ENCODE measurements around the gene RTL5.

Gene RTL5

DNA sequence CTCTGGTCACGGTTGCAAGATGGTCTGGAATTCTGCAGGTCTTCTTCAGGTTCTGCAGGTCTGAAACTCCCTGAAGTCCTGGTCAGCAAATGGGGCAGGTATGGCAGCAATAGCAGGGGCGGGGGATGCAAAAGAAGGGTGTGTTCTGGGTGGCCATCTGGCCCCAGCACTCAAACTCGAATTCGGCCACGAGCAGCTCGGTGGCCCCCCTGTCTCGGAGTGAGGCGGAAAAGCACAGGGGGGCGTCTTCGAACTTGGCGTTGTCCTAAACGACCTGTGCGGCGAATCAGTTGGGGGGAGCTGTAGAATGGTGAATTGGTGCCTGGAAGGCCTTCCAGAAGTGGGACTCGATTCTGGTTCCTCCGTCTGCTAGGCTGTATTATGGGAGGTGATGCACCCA, 2.1 kb downstream of the RTL5 start:
- no peak for DNase-seq (ENCODE audit: low read depth)

DNA sequence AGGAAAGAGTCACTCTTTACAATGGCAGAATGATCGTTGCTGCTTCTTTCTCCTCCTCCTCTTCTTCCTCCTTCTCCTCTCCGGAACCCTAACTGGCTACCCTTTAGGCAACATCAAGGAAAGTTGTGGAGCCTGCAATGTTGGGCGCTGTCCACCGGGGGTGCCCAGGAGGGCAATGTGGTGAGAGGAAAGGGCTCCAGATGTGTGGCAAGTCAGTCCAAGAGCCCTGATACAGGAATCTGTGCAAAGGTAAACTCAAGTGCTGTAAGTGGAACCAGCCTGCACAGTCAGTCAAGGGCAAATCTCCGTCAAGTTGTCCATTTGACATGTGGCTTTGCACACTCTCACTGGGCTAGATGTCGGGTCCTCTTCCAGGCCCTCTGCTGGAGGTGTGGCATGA, 2.8 kb downstream of the RTL5 start:
- DNase-seq (ENCODE audit: low read depth) = no peak

DNA sequence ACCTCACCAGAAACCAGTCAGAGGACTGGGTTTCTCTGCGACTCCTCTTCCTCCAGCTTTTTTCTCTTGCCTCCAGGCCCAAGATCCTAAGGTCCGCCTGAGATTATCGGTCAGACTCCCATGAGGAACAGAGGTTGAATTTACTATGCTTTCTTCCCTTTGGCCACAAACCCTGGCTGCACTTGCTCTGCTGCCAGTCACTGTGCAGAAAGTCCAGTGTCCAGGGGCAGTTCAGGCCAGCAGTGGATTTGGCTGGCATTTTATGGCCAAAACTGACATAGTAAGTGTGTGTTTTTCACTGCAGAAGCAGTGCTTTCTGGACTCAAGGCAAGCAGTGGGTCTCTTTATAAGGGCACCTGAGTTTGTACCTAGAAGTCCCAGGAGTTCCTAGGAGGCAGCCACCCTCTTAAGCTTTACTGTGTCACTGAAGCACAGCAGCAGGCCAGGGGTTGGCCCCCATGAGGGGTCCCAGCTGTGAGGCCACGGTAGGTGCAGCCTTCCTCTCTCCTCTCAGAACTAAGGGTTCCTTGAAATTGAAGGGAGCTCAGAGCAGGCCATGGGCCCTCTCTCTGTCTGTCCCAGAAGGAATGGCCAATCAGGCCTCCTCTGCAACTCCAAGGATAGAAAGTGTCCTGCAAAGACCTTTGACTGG, 3.4 kb downstream of the RTL5 start:
- DNase-seq (ENCODE audit: low read depth) = no peak

DNA sequence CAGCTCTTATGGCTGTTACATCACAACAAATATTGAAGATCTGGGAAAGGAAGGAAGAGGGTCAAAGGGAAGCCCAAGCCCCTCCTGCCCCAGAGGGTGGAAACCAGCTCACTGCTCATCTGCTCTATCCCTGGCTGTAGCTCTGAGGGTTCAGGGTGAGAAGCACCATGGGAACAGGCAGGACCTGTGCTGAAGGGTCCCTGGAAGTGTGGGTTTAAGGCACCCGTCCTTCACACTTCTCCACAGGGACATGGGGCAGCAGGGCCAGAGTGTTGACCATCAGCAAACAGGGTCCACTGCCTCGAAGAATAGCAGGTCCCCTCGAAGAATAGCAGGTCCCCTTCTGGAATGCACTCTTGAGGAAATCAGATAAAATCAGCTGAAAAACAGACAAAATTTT, 4.4 kb downstream of the RTL5 start:
- DNase-seq (ENCODE audit: low read depth) = no peak

DNA sequence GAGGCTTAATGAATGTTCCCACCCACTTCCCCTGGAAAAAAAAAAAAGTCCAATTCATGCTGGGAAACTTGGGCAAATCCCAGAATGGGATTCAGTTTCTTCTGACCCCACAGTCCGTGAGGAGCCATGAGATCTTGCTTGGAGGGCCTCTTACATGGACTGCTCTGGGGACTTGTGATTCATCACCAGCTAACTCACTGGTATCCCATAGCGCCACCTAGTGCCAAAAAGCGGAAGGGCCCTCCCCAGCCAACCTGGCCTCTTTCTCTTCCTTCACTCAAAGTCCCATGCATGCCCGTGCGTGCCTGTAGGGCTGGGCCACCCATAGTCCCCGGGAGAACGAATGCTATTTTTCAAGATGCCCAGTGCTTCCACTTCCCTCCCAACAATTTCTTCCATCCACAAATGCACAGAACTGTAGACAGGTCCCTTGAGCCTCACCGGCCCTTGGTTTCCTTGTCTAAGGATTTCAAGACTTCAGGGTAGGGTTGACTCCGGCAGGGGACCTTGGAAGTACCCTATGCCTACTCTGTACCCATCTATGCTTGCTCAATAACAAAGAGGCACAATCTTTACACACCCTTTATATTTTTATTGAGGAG, 5.1 kb downstream of the RTL5 start:
- peak; percentile 89 for DNase-seq (ENCODE audit: low read depth)

DNA sequence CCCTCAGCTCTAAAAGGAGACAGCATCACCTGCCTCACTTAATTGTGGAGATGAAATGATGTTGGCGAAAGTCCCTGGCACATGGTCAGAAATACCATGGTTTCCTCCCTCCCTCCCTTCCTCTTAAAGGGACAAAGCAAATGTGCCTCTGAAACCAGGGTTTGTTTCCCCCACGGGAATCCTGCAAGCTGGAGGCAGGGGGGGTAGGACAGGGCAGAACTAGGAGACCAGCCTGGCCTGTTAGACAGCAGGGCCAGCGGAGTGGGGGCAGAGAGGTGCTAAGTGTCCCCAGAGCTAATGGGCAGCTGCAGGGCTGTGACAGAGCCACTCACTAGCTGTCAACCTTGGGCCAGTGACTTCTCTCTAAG, 5.7 kb downstream of the RTL5 start:
- peak; percentile 1 for DNase-seq (ENCODE audit: low read depth)

DNA sequence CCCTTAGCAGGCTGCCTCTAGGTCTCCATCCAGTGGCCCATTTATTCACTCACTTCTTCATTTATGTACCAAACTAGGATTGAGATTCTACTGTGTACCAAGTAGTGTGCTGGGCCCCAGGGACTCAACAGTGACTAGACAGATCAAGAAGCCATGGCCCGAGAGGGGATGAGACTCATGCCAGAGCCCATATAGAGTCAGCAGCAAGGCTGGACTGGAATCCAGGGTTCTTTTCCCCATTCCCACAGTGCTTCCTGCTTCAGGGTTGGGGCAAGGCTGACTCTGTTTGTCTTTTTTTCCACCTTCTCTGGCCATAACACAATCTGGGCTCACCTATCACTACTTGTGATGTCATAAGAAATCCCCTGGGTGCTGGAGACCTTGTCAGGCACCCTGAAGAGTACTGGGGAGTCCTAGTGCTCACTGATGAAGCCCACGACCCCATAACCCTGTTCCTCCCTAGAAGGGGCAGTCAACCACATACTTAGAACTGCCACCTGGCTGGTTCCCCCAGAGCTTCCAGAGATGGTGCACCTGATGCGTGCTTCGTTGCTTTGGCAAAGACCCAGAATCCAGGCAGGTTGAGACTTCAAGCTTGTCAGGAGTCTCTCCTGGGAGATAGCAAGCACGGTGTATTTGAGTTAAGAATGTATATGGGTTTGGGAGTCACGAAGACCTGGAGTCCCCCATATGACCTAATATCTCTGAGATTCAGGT, 6.2 kb downstream of the RTL5 start:
- DNase-seq (ENCODE audit: low read depth) = no peak

DNA sequence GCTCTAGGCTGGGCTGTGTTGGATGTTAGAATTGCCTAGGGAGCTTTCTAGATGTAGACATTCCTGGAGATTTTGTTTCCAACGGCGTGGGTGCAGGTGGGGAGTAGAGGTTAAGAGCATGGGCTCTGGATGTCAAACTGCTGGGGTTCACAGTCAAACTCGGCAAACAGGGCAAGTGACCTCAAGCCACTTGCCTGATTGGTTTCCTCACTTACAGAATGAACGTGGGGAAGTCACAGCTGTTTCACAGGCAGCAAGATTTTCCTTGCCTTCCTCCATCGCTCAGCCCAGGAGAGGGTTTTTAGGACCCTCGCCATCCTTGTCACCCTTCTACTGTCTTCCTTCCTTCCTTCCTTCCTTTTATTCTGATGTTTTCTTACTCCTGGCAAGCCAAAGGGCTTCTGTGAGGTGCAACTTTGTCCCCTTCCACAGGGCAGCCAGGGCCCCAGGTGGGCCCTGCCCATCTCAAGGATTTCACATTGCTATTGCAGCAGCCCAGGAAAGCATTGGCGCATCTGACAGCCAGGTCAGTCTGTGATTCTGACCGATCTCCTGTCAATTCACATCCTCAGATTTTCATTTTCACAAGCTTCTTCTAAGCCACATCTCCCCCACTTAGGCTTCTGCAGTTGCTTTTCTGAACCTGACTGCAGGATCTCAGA, 7.0 kb downstream of the RTL5 start:
- no peak for DNase-seq (ENCODE audit: low read depth)

DNA sequence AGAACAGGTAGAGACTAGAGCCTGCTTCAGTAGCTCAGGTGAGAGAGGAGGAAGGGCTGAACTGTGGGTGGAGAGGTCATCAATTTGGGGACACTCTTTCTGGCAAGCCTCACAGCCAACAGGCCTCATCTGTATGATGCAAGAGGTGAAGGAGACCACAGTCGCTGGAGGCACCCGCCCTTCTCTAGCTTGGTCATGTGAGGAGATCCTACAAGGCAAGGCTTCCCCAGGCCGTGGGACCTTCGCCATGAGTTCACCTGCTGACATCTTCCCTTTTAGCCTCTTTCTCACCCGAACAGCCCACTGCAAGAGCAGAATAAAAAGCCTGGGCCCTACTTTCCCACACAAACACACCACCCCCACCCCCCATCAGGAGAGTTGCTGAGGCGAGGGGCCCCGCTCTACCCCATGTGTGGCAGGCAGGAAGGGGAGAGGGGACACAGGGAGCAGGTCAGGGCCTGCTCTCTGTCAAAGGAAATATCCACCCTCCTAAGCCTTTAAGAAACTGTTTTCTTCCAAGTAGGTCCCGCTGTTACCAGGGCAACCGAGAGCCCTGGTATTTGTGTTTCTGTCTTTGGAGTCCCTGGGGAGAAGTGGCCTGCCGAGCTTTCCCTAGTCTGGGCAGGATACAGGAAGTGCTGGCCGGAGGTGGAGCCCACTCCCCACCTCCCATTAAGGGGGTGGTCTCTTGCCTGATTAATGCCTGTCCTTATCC, 8.1 kb downstream of the RTL5 start:
- DNase-seq (ENCODE audit: low read depth) = peak; percentile 55

DNA sequence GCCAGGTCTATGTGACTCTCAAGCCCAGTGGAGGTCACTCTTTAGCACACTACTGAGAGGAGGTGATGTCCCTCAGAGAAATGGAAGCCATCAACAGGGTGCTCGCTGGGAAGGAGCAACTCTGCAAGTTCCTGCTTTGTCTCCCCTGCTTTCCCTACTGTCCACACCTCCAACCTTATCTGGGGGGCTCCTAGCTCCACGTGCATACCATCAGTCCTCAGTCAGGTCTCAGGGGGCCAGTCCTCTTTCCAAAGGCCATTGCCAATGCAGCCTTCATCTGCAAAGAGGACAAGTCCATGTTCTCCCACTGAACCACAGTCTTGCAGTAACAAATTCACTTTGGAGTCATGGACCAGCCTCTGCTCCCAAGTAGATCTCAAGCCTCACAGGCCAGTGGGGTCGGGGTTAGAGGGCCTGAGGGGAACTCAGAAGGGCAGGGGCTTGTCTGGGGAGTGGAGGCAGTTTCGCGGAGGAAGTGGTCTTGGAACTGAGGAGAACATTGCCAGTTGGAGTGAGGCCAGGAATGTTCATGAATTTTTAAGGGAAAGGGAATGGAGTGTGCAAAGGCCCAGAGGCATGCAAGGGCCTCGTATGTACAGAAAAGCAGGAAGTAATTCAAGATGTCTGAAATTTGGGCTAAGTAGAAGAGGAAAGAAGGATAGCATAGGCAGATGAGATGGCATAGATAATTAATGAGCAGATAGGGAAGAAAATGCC, 8.9 kb downstream of the RTL5 start:
- DNase-seq (ENCODE audit: low read depth) = no peak

DNA sequence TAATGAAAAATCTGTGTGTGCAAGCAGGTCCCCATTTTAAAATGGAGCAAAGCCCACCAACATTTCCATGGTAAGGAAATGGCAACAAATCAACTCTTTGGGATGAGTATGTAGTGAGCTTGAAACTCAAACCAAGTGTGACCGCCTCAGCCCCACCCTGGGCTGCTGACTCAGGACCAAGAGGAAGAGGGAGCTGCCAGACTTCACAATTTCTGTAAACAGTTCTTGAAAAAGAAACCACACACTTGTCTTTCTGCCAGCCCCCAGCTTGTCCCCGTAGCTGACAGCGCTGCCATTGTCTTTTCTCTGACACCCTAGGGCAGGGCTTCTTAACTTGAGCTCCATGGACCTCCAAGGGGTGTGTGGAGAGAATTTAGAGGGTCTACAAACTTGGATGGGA, 10.3 kb downstream of the RTL5 start:
- peak; percentile 83 for DNase-seq (ENCODE audit: low read depth)

DNA sequence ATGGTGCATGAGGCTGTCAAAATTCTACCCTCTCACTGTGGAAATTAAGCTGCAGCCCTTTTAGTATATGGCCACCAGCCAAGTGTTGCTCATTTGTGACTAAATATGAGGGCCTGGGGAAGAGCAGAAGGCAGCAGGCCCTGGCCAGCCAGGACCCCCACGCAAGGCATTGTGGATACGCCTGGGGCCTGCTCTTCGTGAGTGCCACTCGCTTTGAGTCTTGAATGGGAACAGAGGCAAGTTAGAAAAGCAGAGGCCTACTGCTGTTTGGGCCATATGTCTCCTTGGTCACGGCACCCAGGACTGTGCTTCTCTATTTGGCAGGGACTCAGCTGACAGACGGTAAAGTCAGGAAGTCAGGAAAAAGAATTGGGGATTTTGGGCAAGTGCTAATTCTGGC, 10.9 kb downstream of the RTL5 start:
- DNase-seq (ENCODE audit: low read depth) = no peak

DNA sequence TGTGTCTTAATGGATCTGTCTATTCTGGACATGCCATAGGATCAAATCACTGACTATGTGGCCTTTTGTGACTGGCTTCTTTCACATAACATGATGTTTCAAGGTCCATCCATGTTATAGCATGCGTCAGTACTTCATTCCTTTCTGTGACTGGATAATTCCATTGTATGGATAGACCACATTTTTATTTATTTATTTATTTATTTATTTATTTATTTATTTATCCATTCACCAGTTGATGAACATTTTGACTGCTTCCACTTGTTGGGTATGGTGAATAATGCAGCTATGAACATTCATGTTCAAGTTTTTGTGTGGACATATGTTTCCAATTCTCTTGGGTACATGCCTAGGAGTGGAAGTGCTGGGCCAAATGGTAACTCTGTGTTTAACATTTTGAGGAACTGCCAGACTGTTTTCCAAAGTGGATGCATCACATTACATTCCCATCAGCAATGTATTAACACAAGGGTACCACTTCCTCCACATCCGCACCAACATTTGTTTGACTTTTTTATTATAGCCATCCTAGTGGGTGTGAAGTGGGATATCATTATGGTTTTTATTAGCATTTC, 14.0 kb downstream of the RTL5 start:
- DNase-seq (ENCODE audit: low read depth) = peak; percentile 56

DNA sequence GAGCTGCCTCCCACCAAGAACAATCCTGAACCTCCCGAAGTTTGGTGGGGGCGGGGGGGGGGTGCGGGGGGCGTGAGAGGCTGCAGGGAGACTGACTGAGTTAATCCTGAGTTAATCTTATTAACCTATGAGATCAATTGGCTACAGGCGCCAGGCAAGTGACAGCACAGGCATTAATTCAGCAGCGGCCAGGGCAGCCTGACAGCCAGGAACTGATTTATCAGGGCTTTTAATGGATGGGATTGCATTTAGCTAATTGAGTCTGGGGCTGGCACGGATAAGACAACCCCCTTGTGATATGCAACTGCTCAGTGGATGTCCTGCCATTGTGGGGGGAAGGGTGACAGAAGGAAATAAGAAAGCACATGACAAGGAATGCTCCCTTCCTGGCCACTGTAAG, 16.3 kb downstream of the RTL5 start:
- no peak for DNase-seq (ENCODE audit: low read depth)

DNA sequence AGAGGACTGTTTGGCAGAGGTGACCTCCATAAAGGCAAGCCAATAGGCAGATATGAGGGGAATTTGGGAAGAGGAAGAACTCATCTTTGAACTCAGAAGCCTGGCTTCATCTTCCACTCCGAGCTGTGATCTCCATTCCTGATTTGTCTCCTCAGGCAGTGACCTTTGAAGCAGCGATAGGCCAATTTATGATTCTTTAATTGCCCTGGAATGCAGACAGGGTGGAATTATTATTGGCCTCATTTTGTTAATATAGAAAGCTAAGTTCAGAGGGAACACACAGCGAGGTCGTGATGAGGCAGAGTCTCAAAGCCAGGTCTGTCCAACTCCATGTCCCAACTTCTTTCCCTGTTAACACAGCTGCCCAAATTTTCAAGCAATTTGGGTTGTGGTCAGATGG, 16.9 kb downstream of the RTL5 start:
- no peak for DNase-seq (ENCODE audit: low read depth)

DNA sequence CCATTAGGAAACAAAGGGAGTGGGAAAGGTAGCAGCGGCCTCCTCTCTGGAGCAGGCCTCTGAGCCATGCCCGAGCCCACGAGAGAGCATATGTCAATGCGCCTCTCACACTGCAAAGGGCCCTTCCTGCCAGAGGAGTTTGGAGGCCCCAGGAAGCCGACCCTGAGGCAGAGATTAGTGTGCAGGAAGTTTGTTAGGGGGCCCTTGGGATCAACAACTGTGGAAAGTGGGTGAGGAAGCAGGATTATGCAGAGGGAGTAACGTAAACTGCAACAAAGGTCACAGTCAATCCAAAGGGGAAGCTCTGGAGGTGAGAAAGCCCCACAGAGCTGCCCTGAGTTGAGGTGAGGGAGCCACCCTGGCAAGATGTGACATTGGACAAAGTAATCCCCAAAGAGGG, 17.4 kb downstream of the RTL5 start:
- no peak for DNase-seq (ENCODE audit: low read depth)

DNA sequence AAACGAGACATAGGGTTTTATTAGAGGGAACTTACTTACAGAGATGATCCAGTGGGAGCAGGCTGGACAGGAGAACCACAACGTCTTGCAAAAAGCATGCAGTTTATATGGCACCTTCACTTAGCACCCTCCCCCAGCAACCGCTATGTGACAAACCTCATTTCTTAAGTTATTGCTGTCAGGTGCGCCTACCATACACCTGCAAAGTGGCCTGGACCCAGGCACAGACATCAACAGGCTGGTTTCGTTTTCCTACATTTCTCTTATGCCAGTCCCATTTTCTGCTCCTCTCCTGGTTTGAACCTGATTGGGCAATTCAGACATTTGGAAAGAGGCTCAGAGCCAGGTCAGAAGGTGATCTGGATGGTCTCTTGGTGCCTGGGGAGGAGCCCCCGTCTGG, 18.3 kb downstream of the RTL5 start:
- no peak for DNase-seq (ENCODE audit: low read depth)

DNA sequence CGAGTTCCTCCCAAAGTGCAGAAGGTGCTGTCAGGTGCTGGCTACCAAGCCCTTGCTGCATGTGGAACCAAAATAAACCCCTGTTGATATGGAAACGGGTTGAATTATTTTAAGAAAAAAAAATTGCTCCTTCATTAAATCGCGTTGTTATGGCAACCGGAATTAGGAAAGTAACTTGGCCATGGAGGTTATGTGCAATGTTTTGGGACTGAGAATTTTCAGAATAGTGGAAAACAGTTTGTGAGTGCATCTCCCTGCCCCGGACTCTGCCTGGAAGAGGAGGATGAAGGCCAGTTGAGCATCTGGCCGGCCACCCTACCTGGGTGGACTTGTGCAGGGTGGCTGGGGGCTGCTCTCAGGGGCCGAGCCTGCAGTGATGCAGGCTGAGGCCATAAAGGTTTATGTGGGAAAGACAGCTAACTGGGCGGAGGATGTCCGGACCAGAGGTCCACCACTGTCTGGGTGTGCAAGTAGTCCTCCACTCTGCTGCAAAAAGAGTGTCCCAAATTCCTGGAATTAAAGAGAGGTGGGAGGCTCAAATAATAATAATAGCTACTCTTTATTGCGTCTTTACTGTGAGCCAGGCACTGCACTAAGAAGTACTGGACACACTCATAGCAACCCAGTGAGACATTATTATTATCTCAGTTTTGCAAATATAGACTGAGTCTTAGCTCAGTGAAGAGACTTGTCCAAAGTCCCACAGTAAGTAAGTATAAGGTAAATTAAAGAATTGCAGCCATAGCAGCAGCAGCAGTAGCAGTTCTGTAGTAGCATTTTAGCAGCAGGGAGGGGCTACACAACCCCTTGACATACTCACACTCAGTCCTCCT, 20.6 kb downstream of the RTL5 start:
- no peak for DNase-seq (ENCODE audit: low read depth)

DNA sequence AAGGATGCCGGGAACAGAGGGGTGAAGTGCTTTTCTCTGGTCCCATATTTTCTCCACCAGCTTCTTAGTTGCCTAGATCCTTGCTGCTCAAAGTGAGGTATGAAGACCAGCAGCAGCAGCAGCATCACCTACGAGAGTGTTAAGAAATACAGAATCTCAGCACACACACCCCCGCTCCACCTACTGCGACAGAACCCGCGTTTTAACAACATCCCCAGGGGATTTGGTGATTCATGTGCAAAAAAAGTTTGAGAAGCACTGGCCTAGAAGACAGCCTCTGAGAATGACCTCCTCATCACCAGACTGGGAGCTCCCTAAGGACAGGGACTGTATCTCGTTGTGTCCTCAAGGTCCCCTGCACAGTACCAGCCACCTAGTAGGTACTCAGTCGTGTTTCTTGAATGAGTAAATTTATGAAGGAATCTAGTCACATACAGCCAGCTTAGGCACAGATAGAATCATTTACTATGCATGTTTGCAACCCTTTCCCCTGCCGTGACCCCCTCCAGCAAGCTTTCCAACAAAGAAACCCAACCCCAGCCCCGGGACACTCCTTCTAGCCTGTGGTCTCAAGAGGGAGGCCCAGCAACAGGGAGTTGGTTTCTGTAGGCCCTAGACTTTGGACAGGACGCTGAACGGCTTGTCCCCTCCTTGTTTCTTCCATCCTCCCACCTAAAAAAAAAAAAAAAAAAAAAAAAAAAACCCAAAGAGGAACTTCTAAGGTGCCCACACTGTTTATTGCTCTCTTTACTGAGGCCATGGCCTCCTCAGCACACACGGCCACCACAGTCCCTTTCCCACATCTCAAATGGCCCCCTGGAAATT, 21.5 kb downstream of the RTL5 start:
- DNase-seq (ENCODE audit: low read depth) = no peak

DNA sequence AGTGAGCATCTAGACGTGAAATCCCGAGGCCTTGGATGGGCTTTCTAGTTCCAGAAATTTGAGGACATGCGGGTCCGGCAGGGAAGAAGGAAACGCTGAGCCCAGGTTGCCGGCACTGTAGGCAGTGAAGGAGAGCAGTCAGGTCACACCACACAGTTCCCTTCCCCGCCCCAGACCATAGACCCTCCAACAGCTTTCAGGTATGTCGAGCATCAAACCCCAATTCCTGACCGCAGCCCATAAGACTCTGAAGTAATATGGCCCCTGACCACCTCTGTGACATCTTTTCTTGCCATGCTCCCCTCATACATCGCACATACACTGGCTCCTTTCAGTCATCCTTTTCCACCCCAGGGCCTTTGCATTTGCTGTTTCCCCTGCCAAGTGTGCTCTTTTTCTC, 23.0 kb downstream of the RTL5 start:
- no peak for DNase-seq (ENCODE audit: low read depth)
